GM23338 (cell line): ENCODE results near the gene SPNS3. TPM values are rescaled to one million over a fixed set of nuclear protein-coding genes. Genes with fewer than 3 reads are reported as not detected.

ENCODE experiments used
- ATAC-seq: fragments of 200-7000 bp; cut with Tn5 transposase; 3 replicates; pipeline ENCODE4 v1.9.1; 2020
- DNase-seq: peaks from one replicate; pipeline ENCODE4 v3.0.0-alpha.2; 2015; ENCODE audit warnings: low spot score
- H2AFZ ChIP-seq: fragments of 200-600 bp; sonication (generic); 2 replicates; pipeline ENCODE4 v1.8.0; 2016; ENCODE audit warnings: antibody characterized with exemption, mild to moderate bottlenecking, moderate library complexity
- H3F3A ChIP-seq: fragments of 200-600 bp; sonication (generic); replicated peaks from 2 replicates; pipeline ENCODE4 v1.8.0; 2017; ENCODE audit warnings: antibody characterized with exemption, mixed run types, low read depth
- H3K27ac ChIP-seq: fragments of 200-600 bp; sonication (generic); 2 replicates; pipeline ENCODE4 v1.6.1; 2016; ENCODE audit warnings: low read depth
- H3K27me3 ChIP-seq: fragments of 200-600 bp; sonication (generic); 2 replicates; pipeline ENCODE4 v1.8.0; 2016; ENCODE audit warnings: mild to moderate bottlenecking, mixed run types, moderate library complexity; ENCODE audit not compliant: insufficient read depth
- H3K36me3 ChIP-seq: fragments of 200-600 bp; sonication (generic); 2 replicates; pipeline ENCODE4 v1.8.0; 2016; ENCODE audit warnings: mild to moderate bottlenecking; ENCODE audit not compliant: insufficient read depth
- H3K4me1 ChIP-seq: fragments of 200-600 bp; sonication (generic); 2 replicates; pipeline ENCODE4 v1.8.0; 2016; ENCODE audit warnings: mild to moderate bottlenecking, moderate library complexity; ENCODE audit not compliant: insufficient read depth
- H3K4me2 ChIP-seq: fragments of 200-600 bp; sonication (generic); 2 replicates; pipeline ENCODE4 v1.7.1; 2017; ENCODE audit warnings: mixed run types
- H3K4me3 ChIP-seq: fragments of 200-600 bp; sonication (generic); 2 replicates; pipeline ENCODE4 v1.6.1; 2016; ENCODE audit warnings: mixed run types
- H3K79me2 ChIP-seq: fragments of 200-600 bp; sonication (generic); replicated peaks from 2 replicates; pipeline ENCODE4 v1.8.0; 2017; ENCODE audit warnings: mild to moderate bottlenecking; ENCODE audit not compliant: insufficient read depth
- H3K9me2 ChIP-seq: fragments of 200-600 bp; sonication (generic); 2 replicates; pipeline ENCODE4 v1.8.0; 2017; ENCODE audit not compliant: insufficient read depth
- H4K20me1 ChIP-seq: fragments of 200-600 bp; sonication (generic); replicated peaks from 2 replicates; pipeline ENCODE4 v1.8.0; 2017; ENCODE audit warnings: mild to moderate bottlenecking; ENCODE audit not compliant: insufficient read depth
- H3K27ac Mint-ChIP-seq: 2 replicates; pipeline ENCODE4 v1.8.0; 2020; ENCODE audit warnings: inconsistent platforms, mild to moderate bottlenecking, moderate library complexity, mixed read lengths
- H3K27me3 Mint-ChIP-seq: 3 replicates; pipeline ENCODE4 v1.8.0; 2022; ENCODE audit warnings: low read depth, mild to moderate bottlenecking, moderate library complexity, mixed read lengths, inconsistent platforms; ENCODE audit not compliant: insufficient read depth, poor library complexity
- H3K36me3 Mint-ChIP-seq: 3 replicates; pipeline ENCODE4 v1.8.0; 2021; ENCODE audit warnings: low read depth, mild to moderate bottlenecking, inconsistent platforms, moderate library complexity, mixed read lengths
- H3K4me1 Mint-ChIP-seq: 3 replicates; pipeline ENCODE4 v1.8.0; 2020; ENCODE audit warnings: mild to moderate bottlenecking, inconsistent platforms, mixed read lengths
- H3K4me3 Mint-ChIP-seq: 3 replicates; pipeline ENCODE4 v1.8.0; 2021; ENCODE audit warnings: moderate library complexity, mild to moderate bottlenecking, inconsistent platforms, mixed read lengths
- H3K9me3 Mint-ChIP-seq: 3 replicates; pipeline ENCODE4 v1.8.0; 2020; ENCODE audit warnings: moderate library complexity, mild to moderate bottlenecking, inconsistent platforms, mixed read lengths
- CREB1 ChIP-seq: fragments of 250-450 bp; sonication (Bioruptor Pico); IDR thresholded peaks from 2 replicates; pipeline ENCODE4 v1.5.0; 2020; ENCODE audit warnings: low read depth, mild to moderate bottlenecking, moderate library complexity
- CTCF ChIP-seq, 2 experiments: fragments of 200-600 bp in 1 of 2; sonication (generic) in 1 of 2; conservative IDR thresholded peaks; 2 replicates each; pipeline versions ENCODE4 v1.5.1 to v1.6.1; 2016 to 2017; ENCODE audit warnings: antibody characterized with exemption in 2 of 2, low read depth in 2 of 2, mild to moderate bottlenecking in 2 of 2, moderate library complexity in 1 of 2
- ETS1 ChIP-seq: IDR thresholded peaks from 2 replicates; pipeline ENCODE4 v1.6.1; 2016; ENCODE audit warnings: antibody characterized with exemption
- EZH2phosphoT487 ChIP-seq: fragments of 200-600 bp; sonication (generic); IDR thresholded peaks from one replicate; pipeline ENCODE4 v1.8.1; 2018; ENCODE audit warnings: antibody characterized with exemption; ENCODE audit not compliant: unreplicated experiment
- JUNB ChIP-seq: IDR thresholded peaks from one replicate; pipeline ENCODE4 v1.6.1; 2016; ENCODE audit warnings: antibody characterized with exemption; ENCODE audit not compliant: unreplicated experiment
- POLR2AphosphoS5 ChIP-seq: IDR thresholded peaks from 2 replicates; pipeline ENCODE4 v1.6.1; 2016; ENCODE audit warnings: antibody characterized with exemption, low read depth
- STAT1 ChIP-seq: IDR thresholded peaks from one replicate; pipeline ENCODE4 v1.6.1; 2016; ENCODE audit warnings: antibody characterized with exemption; ENCODE audit not compliant: unreplicated experiment
- ZNF114 ChIP-seq: fragments of 250-450 bp; sonication (Bioruptor Pico); IDR thresholded peaks from 2 replicates; pipeline ENCODE4 v1.5.0; 2020; ENCODE audit warnings: mild to moderate bottlenecking, moderate library complexity
- ZNF331 ChIP-seq: fragments of 250-450 bp; sonication (Bioruptor Pico); IDR thresholded peaks from 2 replicates; pipeline ENCODE4 v1.5.0; 2020; ENCODE audit warnings: low read depth, mild to moderate bottlenecking, moderate library complexity
- ZNF462 ChIP-seq: fragments of 250-450 bp; sonication (Bioruptor Pico); IDR thresholded peaks from 2 replicates; pipeline ENCODE4 v1.5.0; 2020; ENCODE audit warnings: mild to moderate bottlenecking, moderate library complexity
- polyA plus RNA-seq: library from polyadenylated mRNA; unstranded; fragments of >200 nt; fragmentation: Nextera tagmentation; extraction: Ambion mirVana; gene quantifications from 2 replicates; pipeline ENCODE4 v1.2.1, GENCODE V29; 2016
- total RNA-seq: library from RNA; depleted of rRNA; stranded (reverse); fragments of >200 nt; shearing (Covaris generic); gene quantifications from 2 replicates; pipeline ENCODE4 v1.2.3, GENCODE V29; 2014

SPNS3 gene
- total and polyA plus RNA-seq, 2 experiments from 2014 or later: not detected

GRCh38 chr17:4515501-4515900 lies 81.8 kb downstream of the SPNS3 start:
- H3K79me2 ChIP-seq: no peaks in the 10 kb centered on the region
- no peak for ATAC-seq
- no peaks in the 10 kb centered on the region for H3K4me1 ChIP-seq
- H3K27me3 Mint-ChIP-seq: peaks cover 13% of the 10 kb centered on the region
- no peak overlapping the region for H3K4me2 ChIP-seq
- no peak overlapping the region for H3K4me3 Mint-ChIP-seq
- H3K4me3 ChIP-seq: no peak overlapping the region
- H3K9me3 Mint-ChIP-seq: no peaks in the 10 kb centered on the region
- H3K27ac ChIP-seq: no peak overlapping the region
- peaks cover 7% of the 10 kb centered on the region for H3K4me1 Mint-ChIP-seq
- H3K36me3 ChIP-seq: no peaks in the 10 kb centered on the region
- H3K27ac Mint-ChIP-seq: no peak overlapping the region
- no peaks in the 10 kb centered on the region for H3K9me2 ChIP-seq
- H3K36me3 Mint-ChIP-seq: no peaks in the 10 kb centered on the region; the same call in 2 of the 3 replicates
- DNase-seq: no peak
- H3F3A ChIP-seq: no peaks in the 10 kb centered on the region
- H4K20me1 ChIP-seq: no peaks in the 10 kb centered on the region
- no peaks in the 10 kb centered on the region for H3K27me3 ChIP-seq
- H2AFZ ChIP-seq: no peak overlapping the region
- no peak for TF ChIP-seq ETS1
- TF ChIP-seq STAT1: no peak
- no peak for TF ChIP-seq CREB1 (CRISPR knock-in tag)
- no peak for TF ChIP-seq ZNF331
- TF ChIP-seq CTCF (conservative IDR thresholded peaks at IDR 0.05; ENCODE audit: low read depth in 2 of 2): no peak
- TF ChIP-seq ZNF462 (CRISPR knock-in tag): no peak
- TF ChIP-seq EZH2phosphoT487: no peak
- no peak for TF ChIP-seq ZNF114 (CRISPR knock-in tag)
- TF ChIP-seq POLR2AphosphoS5: no peak
- TF ChIP-seq JUNB: no peak
